ENCODE results near the gene ARFGAP3. TPM values are rescaled to one million over a fixed set of nuclear protein-coding genes. Genes with fewer than 3 reads are reported as not detected.

The ARFGAP3 gene
- total RNA-seq, 4 donors from 2014 or later = 28.2 to 43.8 (median 36.0) TPM

DNA sequence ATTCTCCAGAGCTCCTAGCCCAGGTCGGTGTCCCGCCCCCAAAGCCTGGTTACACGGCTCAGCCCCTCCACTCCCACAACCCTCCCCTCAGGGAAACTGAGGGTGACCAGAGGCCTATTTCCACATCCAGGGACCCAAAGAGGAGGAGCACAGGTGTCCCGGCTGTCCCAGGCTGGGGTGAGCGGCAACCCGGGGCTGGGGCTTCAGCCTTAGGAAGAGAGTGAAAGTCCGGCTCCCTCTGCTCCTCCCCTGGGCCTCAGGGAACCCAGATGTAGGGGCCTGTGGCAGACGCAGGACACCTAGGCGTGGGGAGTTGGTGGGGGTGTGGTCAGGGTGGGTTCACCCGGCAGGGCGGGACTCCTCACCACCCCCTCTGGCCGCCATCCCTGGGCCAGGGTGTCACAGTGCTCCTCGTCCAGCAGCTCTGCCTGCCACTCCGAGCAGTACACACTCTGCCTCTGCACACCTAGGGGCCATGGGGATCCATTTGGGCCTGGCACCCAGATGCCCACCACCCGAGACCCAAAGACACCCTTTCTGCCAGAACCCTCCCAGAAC lies 63.1 kb downstream of the ARFGAP3 start:
- TF ChIP-seq, protein P1, sequence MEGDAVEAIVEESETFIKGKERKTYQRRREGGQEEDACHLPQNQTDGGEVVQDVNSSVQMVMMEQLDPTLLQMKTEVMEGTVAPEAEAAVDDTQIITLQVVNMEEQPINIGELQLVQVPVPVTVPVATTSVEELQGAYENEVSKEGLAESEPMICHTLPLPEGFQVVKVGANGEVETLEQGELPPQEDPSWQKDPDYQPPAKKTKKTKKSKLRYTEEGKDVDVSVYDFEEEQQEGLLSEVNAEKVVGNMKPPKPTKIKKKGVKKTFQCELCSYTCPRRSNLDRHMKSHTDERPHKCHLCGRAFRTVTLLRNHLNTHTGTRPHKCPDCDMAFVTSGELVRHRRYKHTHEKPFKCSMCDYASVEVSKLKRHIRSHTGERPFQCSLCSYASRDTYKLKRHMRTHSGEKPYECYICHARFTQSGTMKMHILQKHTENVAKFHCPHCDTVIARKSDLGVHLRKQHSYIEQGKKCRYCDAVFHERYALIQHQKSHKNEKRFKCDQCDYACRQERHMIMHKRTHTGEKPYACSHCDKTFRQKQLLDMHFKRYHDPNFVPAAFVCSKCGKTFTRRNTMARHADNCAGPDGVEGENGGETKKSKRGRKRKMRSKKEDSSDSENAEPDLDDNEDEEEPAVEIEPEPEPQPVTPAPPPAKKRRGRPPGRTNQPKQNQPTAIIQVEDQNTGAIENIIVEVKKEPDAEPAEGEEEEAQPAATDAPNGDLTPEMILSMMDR (IDR thresholded peaks at IDR 0.05 in 4 of 5, conservative IDR thresholded peaks at IDR 0.05 in 1 of 5) = no peak
- TF ChIP-seq POLR2A (IDR thresholded peaks at IDR 0.05) = no peak
- intact Hi-C loops (cut with DNase I; ENCODE audit: low total_unique reads) (loop anchor here (5.0 kb wide), 1 partner anchor 63 kb away; the partner anchor contains the start of gene ARFGAP3), in situ Hi-C loops (cut with MboI; ENCODE audit: low sequenced_read_pairs in 4 of 4) (loop anchor here in 1 of 4 donors (25.0 kb wide), 1 partner anchor 132 kb away; no protein-coding TSS in a partner anchor)
- H3K4me3 ChIP-seq = no peak overlapping the region
- peaks cover 17 to 42% of the 10 kb centered on the region in 2 donors for H3K4me1 ChIP-seq
- H3K36me3 ChIP-seq = peaks cover 0 to 28% of the 10 kb centered on the region in 2 donors
- peak overlapping the region; percentile 63 to 94 (median 72) for H3K27ac ChIP-seq
- no peaks in the 10 kb centered on the region for H3K9me3 ChIP-seq
- H3K27me3 ChIP-seq = no peaks in the 10 kb centered on the region
- no peak for DNase-seq
- no peak for ATAC-seq

DNA sequence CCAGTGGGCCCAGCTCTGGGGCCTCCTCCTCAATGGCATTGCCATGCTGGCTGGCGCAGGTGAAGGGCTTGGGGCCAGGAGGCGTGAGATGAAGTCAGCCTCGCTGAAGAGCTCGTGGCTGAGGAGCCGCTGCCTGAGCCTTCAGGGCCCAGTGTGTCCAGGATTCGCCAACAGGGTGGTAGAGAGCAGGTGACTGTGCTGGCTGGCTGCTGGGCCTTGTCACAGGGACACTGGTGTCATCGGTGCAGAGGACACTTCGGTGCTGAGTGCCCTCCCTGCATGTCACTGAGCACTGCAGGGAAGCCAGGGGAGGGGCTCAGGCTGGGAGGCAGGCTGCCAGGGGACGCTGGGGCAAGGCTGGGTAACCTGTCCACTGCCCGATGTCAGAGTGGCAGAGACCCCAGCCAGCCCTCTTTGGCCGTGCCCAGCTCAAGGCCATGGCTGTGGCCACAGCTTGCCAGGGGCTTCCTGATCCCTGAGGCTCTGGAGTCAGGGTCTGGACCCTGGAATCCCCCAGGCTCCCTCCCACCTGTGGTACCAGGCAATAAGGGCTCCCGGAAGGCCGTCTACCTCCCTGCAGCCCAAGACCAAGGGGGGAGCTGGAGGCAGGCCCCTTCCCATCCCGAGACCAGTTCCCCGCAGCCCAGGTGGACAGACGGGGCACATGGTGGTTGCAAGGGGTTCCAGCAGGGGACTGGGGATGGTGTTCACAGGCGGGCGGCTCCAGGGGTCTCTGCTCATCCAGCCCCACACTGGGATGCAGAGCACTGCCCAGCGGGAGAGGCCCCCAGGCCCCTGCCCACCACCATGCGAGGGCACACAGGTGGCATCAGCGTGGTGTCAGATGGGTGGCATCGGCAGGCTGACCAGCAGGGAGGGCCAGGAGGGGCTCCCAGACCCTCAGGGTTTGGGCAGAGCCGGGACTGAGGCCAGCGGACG lies 63.9 kb downstream of the ARFGAP3 start:
- H3K27ac ChIP-seq = peak overlapping the region; percentile 69 to 94 (median 76)
- H3K4me3 ChIP-seq = no peak overlapping the region
- H3K4me1 ChIP-seq = peaks cover 17 to 42% of the 10 kb centered on the region in 2 donors
- TF ChIP-seq, protein P1 (IDR thresholded peaks at IDR 0.05 in 4 of 5, conservative IDR thresholded peaks at IDR 0.05 in 1 of 5) = no peak
- peak; percentile 37 to 45 for TF ChIP-seq POLR2A (IDR thresholded peaks at IDR 0.05)
- peaks cover 0 to 20% of the 10 kb centered on the region in 2 donors for H3K36me3 ChIP-seq
- intact Hi-C loops (cut with DNase I; ENCODE audit: low total_unique reads) (loop anchor here (5.0 kb wide), 1 partner anchor 64 kb away; the partner anchor contains the start of gene ARFGAP3), in situ Hi-C loops (cut with MboI; ENCODE audit: low sequenced_read_pairs in 4 of 4) (loop anchor here in 1 of 4 donors (25.0 kb wide), 1 partner anchor 131 kb away; no protein-coding TSS in a partner anchor)
- peak; percentile 89 to 94 for DNase-seq
- ATAC-seq = peak; percentile 73 to 74
- H3K9me3 ChIP-seq = no peaks in the 10 kb centered on the region
- H3K27me3 ChIP-seq = no peaks in the 10 kb centered on the region

DNA sequence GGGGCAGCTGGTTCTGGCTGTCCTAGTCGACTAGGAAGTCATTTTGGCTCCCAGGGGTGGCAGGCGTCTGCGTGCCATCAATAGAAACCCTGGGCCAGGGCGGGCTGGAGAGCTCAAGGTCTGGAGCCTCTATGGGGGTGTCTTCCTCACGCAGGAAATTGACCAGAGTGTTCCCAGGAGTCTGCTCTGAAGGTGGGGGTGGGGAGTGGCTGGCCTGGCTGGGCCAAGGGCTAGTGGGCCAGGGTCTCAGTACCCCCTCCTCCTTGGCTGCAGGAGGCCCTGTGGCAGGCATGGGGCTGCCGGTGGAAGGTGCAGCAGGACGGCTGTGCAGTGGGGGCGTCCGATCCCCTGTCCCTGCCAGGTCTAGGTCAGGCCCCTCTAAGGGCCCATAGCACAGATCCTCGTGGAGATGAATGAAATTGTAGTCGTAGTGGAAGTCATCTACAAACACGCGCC lies 64.6 kb downstream of the ARFGAP3 start:
- no peak for ATAC-seq
- H3K36me3 ChIP-seq = peaks cover 0 to 13% of the 10 kb centered on the region in 2 donors
- intact Hi-C loops (cut with DNase I; ENCODE audit: low total_unique reads) (loop anchor here (5.0 kb wide), 1 partner anchor 65 kb away; the partner anchor contains the start of gene ARFGAP3), in situ Hi-C loops (cut with MboI; ENCODE audit: low sequenced_read_pairs in 4 of 4) (loop anchor here in 1 of 4 donors (25.0 kb wide), 1 partner anchor 130 kb away; no protein-coding TSS in a partner anchor)
- no peak for TF ChIP-seq POLR2A (IDR thresholded peaks at IDR 0.05)
- TF ChIP-seq, protein P1 (IDR thresholded peaks at IDR 0.05 in 4 of 5, conservative IDR thresholded peaks at IDR 0.05 in 1 of 5) = no peak
- H3K9me3 ChIP-seq = no peaks in the 10 kb centered on the region
- H3K27me3 ChIP-seq = no peaks in the 10 kb centered on the region
- no peak for DNase-seq
- H3K4me3 ChIP-seq = no peak overlapping the region
- peak overlapping the region; percentile 68 to 94 (median 76) for H3K27ac ChIP-seq
- H3K4me1 ChIP-seq = peaks cover 17 to 42% of the 10 kb centered on the region in 2 donors

DNA sequence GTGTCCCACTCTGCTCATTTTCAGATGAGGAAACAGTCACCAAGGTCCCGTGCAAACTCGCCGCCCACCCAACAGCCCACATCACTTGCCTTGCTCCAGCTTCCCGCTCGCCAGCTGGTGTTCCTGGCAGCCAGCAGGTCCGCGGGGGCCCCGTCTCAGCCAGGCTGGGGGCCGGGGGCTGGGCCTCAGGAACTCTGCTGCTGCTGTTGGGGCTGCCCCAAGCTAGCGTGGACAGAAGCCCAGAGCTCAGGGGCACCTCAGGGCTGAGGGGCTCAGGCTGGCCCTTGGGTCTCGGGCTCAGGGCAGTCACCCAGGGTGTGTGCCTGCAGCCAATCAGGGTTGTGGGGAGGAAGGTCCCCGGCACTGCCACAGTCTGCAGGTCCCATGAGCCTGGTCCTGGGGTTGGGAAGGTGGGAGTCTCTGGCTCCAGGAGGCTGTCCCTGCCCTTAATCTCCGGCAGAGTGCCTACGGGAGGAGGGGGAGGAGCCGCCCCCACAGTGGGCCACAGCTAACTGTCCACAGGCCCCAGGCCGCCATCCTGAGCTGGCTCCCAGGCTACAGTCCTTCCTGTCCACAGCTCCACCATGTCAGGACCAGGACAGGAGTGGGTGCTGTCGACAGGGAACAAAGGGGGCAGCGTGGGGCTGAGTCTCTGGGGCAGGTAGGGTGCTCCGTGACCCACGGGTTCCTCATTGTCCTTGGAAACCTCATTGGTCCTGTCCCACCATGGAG lies 65.2 kb downstream of the ARFGAP3 start:
- intact Hi-C loops (cut with DNase I; ENCODE audit: low total_unique reads) = loop anchor here (5.0 kb wide), 1 partner anchor 65 kb away; the partner anchor contains the start of gene ARFGAP3
- ATAC-seq = no peak
- peak in 1 of 2 donors; percentile 46 for DNase-seq
- in situ Hi-C loops (cut with MboI; ENCODE audit: low sequenced_read_pairs in 4 of 4) = loop anchor here in 1 of 4 donors (25.0 kb wide), 1 partner anchor 130 kb away; no protein-coding TSS in a partner anchor
- peaks cover 17 to 42% of the 10 kb centered on the region in 2 donors for H3K4me1 ChIP-seq
- H3K4me3 ChIP-seq = no peak overlapping the region
- H3K27me3 ChIP-seq = no peaks in the 10 kb centered on the region
- peaks cover 0 to 7% of the 10 kb centered on the region in 2 donors for H3K36me3 ChIP-seq
- no peaks in the 10 kb centered on the region for H3K9me3 ChIP-seq
- H3K27ac ChIP-seq = peak overlapping the region; percentile 68 to 94 (median 76)
- TF ChIP-seq POLR2A (IDR thresholded peaks at IDR 0.05) = no peak
- TF ChIP-seq, protein P1 (IDR thresholded peaks at IDR 0.05 in 4 of 5, conservative IDR thresholded peaks at IDR 0.05 in 1 of 5) = no peak
